ENCODE data around the gene ASS1.
A peak's percentile ranks its signal among the peaks of the same experiment; 100 is the strongest.

- TF ChIP-seq CTCF (IDR thresholded peaks at IDR 0.05 in 8 of 11, conservative IDR thresholded peaks at IDR 0.05 in 3 of 11) (no peak), POLR2A (IDR thresholded peaks at IDR 0.05) (no peak), POLR2AphosphoS5 (IDR thresholded peaks at IDR 0.05) (peak in 2 of 3 donors; percentile 65 to 72)
These were observed 6.2 kb downstream of the ASS1 start for GRCh38 chr9:130451004-130451390.

All from spleen (tissue), 7 donors.